HS-27A (cell line): Measurements from ENCODE around the gene RAI1.

ENCODE experiments used
- DNase-seq: peaks from one replicate; pipeline ENCODE4 v3.0.0-alpha.2; 2012; ENCODE audit warnings: low read depth, missing footprints

Gene RAI1

GRCh38 chr17:17830740-17831207 lies 149.5 kb downstream of the RAI1 start:
- DNase-seq: no peak

- DNase-seq: no peak
These were observed 150.2 kb downstream of the RAI1 start for GRCh38 chr17:17831208-17832031.

- DNase-seq: no peak
These were observed 150.7 kb downstream of the RAI1 start for GRCh38 chr17:17832032-17832363.

- DNase-seq: no peak
These were observed 152.6 kb downstream of the RAI1 start for GRCh38 chr17:17833658-17834357.

- DNase-seq: no peak
These were observed 153.7 kb downstream of the RAI1 start for GRCh38 chr17:17834974-17835373.

GRCh38 chr17:17835415-17836249 lies 154.4 kb downstream of the RAI1 start:
- DNase-seq: no peak

GRCh38 chr17:17836250-17836817 lies 155.1 kb downstream of the RAI1 start:
- DNase-seq: peak; percentile 96

GRCh38 chr17:17836818-17837379 lies 155.6 kb downstream of the RAI1 start, which contains the start of gene SREBF1:
Gene SREBF1, minus strand, starts transcription at chr17:17836986. Its CDS starts 169 bp downstream, at chr17:17836817.
- no peak for DNase-seq

GRCh38 chr17:17837380-17837821 lies 156.1 kb downstream of the RAI1 start:
- DNase-seq: no peak

- DNase-seq: no peak
These were observed 157.0 kb downstream of the RAI1 start for GRCh38 chr17:17837966-17838962.

GRCh38 chr17:17839791-17840707 lies 158.8 kb downstream of the RAI1 start:
- DNase-seq: peak; percentile 95

GRCh38 chr17:17840751-17841591 lies 159.7 kb downstream of the RAI1 start:
- no peak for DNase-seq

GRCh38 chr17:17841601-17842025 lies 160.4 kb downstream of the RAI1 start:
- DNase-seq: no peak

- DNase-seq: no peak
These were observed 161.0 kb downstream of the RAI1 start for GRCh38 chr17:17842111-17842876.

- DNase-seq: no peak
These were observed 161.8 kb downstream of the RAI1 start for GRCh38 chr17:17843096-17843495.

- DNase-seq: no peak
These were observed 162.8 kb downstream of the RAI1 start for GRCh38 chr17:17844079-17844478.

- DNase-seq: no peak
These were observed 163.2 kb downstream of the RAI1 start for GRCh38 chr17:17844500-17844899.
